Left hindlimb (tissue), 1 donor: ENCODE data around the gene REC114.
A peak's percentile ranks its signal among the peaks of the same experiment; 100 is the strongest.
"Not testable (repeated sequence)": the region's sequence is repeated elsewhere in the genome, so short reads cannot be mapped to it uniquely, and the experiment has no call there.

Experiments used
- DNase-seq: peaks from one replicate; pipeline ENCODE4 v3.0.0-alpha.2; 2018

REC114 gene

GRCh38 chr15:73538563-73539211, 95.7 kb downstream of the REC114 start:
- no peak for DNase-seq

- DNase-seq, result no peak
These were observed 96.5 kb downstream of the REC114 start for GRCh38 chr15:73539212-73540128.

DNA sequence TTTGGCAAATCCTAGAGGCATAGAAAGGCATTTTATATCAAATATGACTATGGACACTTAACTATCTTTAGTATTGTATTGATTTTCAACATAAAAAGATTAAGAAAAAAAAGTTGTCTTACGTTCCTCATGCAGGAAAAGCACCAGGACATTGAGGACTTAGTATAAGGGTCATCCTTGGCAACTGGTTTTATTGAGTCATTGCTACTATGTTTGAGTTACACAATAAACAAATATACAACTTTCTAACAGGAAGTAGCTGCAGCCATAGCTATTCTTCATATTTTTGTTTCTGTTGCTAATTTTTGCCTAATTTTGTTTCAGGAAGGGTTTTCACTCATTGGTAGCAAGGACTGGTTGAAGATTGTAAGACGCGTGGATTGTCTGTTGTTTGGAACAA, 97.2 kb downstream of the REC114 start:
- DNase-seq, result no peak

- no peak for DNase-seq
These were observed 98.5 kb downstream of the REC114 start for GRCh38 chr15:73541479-73541878.

- not testable (repeated sequence) for DNase-seq
These were observed 106.0 kb downstream of the REC114 start for GRCh38 chr15:73548925-73549324.

DNA sequence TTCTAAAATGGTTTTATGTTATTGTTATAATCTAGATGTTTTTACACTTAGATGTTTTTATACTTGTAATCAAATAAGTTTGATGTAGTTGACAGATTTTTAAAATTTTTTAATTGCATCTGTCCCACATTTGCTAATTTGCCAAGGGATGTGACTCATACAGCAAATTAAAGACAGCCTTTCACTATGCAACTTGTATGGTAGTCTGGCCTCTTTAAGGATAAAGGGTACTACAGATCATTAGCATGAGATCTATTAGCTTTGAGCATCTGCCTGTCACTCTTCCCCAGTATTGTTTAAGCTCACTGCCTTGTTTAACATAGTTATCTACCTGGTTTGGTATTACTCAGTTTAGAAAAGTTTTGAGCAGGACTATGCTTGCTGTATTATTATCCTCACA, 107.2 kb downstream of the REC114 start:
- DNase-seq, result no peak

GRCh38 chr15:73555080-73555479, 112.1 kb downstream of the REC114 start:
- no peak for DNase-seq

DNA sequence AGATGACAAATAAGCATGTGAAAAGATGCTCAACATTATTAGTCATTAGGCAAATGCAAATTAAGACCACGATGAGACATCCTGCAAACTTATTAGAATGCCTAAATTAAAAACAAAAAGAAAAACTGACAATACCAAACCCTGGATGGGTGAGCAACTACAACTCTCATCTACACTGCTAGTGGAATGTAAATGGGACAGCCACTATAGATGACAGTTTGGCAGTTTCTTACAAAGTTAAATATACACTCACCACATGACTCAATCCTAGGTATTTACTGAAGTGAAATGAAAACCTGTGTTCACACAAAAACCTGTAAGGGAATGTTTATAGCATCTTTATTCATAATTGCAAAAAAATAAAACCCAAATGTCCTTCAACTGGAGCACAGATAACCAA, 115.6 kb downstream of the REC114 start:
- DNase-seq, result no peak

- DNase-seq, result no peak
These were observed 117.6 kb downstream of the REC114 start for GRCh38 chr15:73560501-73561117.

DNA sequence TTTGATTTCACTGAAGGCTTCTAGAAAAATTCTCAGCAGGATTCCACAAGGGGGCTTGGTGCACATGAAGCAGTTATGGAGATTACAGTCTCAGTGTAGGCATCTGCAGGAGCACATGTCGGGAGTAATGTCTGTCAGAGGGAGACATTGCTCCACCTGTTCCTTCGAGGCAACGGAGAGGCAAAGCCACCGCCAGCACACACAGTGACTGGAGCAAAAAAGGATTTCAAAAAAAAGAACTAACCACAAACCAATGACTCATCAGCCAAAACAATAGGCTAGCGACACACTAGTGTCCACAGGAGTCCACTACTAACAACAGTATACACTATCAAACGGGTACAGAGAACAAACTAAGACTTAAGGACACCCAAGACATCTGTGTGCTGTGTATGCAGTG, 121.3 kb downstream of the REC114 start:
- no peak for DNase-seq

- no peak for DNase-seq
These were observed 124.1 kb downstream of the REC114 start for GRCh38 chr15:73567020-73567419.

- DNase-seq, result peak; percentile 36
These were observed 125.8 kb downstream of the REC114 start for GRCh38 chr15:73568564-73569280.

- DNase-seq, result no peak
These were observed 126.4 kb downstream of the REC114 start for GRCh38 chr15:73569361-73569760.

DNA sequence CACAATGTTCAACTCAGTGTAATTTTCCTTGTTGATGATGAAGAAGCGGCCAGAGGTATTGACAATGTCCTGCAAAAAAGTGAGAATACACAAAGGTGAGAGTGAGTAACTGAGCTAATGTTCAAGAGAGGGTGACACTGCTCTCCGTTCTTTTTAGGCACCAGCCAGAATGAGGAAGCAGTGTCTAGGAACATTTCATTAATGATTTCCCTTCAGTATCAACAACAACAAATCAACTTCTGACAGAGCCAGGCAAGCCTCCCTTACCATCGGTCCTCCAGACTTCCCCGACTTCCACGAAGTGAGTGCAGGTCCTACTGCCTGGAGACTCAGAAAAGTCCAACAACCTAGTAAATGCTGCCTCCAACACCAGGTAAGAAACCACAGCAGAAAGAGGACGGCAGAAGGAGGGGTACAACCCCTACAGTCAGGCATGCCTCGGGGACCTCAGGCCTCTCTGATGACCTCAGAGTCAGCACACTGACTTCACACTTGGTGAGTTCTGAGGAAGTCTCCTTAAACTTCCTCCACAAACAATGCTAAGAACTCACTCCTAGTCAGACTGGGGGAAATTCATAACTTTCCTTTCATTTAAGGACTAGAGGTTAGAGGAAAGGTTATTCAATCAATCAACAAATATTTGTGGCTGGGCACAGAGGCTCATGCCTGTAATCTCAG, 127.5 kb downstream of the REC114 start:
- no peak for DNase-seq

DNA sequence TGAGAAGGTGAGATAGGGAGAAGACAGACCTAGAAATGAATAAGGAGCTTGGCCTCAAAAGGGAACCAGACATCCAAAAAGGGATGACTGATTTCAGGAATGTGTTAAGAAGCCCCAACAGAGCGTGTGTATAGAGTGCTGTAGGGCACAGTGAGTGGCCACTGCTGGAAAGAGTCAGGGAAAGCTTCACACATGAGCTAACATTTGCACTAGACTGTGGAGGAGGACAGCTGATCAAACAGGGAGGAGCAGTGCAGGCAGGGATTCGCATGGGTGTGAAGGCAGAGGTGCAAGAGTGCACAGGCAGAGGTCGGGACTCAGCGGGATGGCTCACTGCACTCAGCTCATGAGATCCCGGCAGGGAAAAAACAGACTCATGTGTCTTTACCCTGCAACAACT, 128.4 kb downstream of the REC114 start:
- DNase-seq, result no peak

DNA sequence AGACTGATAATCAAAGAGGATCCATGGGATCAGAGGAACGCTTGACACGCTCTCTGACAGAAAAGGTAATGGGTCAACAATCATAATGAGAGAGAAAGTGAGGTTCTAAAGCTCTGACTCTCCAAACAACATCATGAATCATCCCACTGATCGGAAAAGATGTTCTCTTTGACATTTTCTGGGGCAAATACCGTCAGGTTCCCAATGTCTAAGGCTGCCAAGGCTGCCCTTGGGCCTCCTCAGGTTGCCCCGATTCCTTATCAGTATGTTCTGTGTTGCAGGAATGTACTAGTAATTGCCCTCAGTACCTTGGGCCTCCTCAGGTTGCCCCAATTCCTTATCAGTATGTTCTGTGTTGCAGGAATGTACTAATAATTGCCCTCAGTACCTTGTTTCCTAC, 129.3 kb downstream of the REC114 start:
- DNase-seq, result no peak

GRCh38 chr15:73573037-73573436, 130.1 kb downstream of the REC114 start:
- DNase-seq, result no peak

GRCh38 chr15:73573572-73573971, 130.6 kb downstream of the REC114 start:
- DNase-seq, result no peak

GRCh38 chr15:73575636-73576247, 132.8 kb downstream of the REC114 start:
- no peak for DNase-seq

DNA sequence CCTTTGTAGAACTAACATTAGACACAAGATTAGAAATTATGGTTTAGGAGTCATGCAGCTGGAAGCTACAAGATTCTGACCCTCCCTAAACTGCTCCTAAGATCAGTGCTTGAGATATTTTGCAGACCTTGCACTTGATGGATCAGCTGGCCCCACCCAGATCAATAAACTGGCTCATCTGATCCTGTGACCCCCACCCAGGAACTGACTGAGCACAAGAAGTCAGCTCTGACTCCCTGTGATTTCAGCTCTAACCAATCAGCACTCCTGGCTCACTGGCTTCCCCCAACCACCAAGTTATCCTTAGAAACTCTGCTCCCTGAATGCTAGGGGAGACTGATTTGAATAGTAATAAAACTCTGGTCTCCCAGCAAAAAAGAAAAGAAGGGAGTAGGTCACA, 134.6 kb downstream of the REC114 start:
- DNase-seq, result not testable (repeated sequence)

- DNase-seq, result no peak
These were observed 135.1 kb downstream of the REC114 start for GRCh38 chr15:73578026-73578425.

DNA sequence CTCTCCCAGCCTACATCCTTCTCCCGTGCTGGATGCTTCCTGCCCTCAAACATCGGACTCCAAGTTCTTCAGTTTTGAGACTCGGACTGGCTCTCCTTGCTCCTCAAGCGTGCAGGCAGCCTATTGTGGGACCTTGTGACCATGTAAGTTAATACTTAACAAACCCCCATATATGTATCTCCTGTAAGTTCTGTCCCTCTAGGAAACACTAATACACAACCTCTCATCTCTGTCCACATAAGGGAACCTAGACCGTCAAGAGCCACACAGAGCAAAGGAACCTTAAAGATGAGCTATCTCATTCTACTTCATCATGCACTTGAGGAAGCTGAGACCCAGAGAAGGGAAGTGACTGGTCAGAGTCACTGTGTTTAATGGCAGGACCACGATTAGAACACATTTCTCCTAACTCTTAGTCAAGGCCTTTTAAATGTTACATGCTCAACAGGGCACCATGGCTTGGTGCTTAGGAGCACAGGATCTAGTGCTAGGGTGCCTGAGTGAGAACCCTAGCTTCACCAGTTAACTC, 140.0 kb downstream of the REC114 start:
- no peak for DNase-seq
